Measurements from ENCODE around the gene HIRIP3. TPM values are rescaled to one million over a fixed set of nuclear protein-coding genes. Genes with fewer than 3 reads are reported as not detected.
"Not testable (repeated sequence)": the region's sequence is repeated elsewhere in the genome, so short reads cannot be mapped to it uniquely, and the experiment has no call there.

Gene HIRIP3
- total RNA-seq, 2 donors from 2014 or later = 12.1 to 14.2 TPM

DNA sequence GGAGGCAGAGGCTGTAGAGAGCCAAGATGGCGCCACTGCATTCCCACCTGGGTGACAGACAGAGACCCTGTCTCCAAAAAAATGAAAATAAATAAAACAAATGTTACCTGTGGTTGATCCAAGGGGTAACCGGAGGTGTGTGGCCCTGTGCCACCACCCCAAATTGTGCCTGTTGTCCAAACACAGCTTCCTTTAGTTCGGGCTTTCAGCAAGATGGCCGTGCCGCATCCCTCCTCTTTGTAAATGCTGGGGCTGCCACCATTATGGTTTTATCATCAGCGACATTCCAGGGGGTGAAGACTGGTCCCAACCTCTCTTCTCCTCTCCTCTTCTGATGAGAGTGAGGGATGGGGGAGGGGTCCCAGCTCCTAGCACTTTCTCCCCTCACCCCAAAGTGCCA, 27.5 kb upstream of the HIRIP3 start, which contains the start of gene C16orf92:
Gene C16orf92 (plus strand): TSS at position 312 of the 400 bp plus-strand sequence. CDS start 143 bp downstream, outside the sequence.
- intact Hi-C loops (cut with DNase I) = loop anchor here in 1 of 2 donors (5.0 kb wide), 1 partner anchor 326 kb away; no protein-coding TSS in a partner anchor
- no peak for DNase-seq (ENCODE audit: low spot score)

DNA sequence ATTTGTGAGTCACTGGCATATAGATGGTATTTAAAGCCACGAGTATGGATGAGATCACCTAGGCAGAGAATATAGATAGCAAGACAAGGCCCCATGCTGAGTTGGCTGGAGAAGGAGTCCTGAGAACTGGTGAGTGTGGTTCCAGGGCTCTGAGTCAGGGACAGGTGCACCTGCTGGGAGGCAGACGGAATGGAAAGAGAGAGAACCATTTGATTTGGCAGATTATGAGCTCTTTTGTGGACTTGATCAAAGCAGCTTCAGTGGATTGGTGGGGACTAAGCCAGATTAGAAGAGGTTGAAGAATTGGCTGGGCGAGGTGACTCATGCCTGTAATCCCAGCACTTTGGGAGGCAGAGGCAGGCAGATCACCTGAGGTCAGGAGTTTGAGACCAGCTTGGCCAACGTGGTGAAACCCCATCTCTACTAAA, 23.3 kb upstream of the HIRIP3 start:
- intact Hi-C loops (cut with DNase I) = loop anchor here in 1 of 2 donors (5.0 kb wide), 1 partner anchor 321 kb away; no protein-coding TSS in a partner anchor
- DNase-seq (ENCODE audit: low spot score) = no peak

DNA sequence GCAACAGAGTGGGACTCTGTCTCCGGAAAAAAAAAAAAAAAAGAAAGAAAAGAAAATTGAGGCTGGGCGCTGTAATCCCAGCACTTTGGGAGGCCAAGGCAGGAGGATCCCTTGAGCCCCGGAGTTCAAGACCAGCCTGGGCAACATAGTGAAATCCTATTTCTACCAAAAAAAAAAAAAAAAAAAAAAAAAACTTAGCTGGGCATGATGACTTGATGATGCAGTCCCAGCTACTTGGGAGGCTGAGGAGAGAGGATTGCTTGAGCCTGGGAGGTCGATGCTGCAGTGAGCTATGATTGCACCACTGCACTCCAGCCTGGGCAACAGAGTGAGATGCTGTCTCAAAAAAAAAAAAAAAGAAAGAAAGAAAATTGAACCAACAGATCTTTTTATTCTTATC, 22.5 kb upstream of the HIRIP3 start:
- intact Hi-C loops (cut with DNase I) = loop anchor here in 1 of 2 donors (5.0 kb wide), 1 partner anchor 321 kb away; no protein-coding TSS in a partner anchor
- not testable (repeated sequence) for DNase-seq (ENCODE audit: low spot score)

DNA sequence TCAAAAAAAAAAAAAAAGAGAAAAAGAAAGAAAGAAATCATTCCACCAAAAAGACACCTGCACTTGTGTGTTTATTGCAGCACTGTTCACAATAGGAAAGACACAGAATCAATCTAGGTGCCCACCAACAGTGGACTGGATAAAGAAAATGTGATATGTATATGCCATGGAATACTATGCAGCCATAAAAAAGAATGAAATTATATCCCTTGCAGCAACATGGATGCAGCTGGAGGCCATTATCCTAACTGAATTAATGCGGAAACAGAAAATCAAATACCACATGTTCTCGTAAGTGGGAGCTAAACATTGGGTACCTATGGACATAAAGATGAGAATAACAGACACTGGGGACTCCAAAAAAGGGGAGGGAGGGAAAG, 21.9 kb upstream of the HIRIP3 start:
- intact Hi-C loops (cut with DNase I) = loop anchor here in 1 of 2 donors (5.0 kb wide), 1 partner anchor 320 kb away; no protein-coding TSS in a partner anchor
- DNase-seq (ENCODE audit: low spot score) = no peak

DNA sequence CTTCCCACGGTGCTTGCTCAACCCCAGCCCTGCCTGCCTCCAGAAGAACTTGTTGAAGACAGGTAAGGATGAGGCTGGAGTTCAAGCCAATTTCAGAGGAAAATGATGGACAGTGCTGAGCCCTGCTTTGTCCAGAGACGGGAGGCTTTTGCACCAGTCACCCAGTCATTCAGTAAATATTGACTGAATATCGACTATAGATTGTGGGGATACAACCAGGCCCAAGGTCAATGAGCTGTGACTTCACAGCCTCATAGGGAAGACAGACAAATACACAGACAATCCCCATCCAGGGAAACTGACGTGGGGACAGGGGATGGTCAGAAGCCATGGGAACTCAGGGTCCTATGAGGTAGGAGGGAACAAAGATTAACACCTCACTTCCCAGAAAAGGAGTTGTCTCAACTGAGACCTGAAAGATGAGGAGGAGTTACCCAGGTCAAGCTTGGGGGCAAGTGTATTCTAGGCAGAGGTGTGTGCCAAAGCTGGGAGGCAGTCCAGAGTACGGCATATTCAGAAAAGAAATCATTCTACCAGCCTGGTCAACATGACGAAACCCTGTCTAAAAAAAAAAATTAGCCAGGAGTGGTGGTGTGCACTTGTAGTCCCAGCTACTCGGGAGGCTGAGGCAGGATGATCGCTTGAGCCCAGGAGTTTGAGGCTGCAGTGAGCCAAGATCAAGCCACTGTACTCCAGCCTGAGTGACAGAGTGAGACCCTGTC, 21.3 kb upstream of the HIRIP3 start:
- no peak for DNase-seq (ENCODE audit: low spot score)
- intact Hi-C loops (cut with DNase I) = loop anchor here in 1 of 2 donors (5.0 kb wide), 1 partner anchor 319 kb away; no protein-coding TSS in a partner anchor

DNA sequence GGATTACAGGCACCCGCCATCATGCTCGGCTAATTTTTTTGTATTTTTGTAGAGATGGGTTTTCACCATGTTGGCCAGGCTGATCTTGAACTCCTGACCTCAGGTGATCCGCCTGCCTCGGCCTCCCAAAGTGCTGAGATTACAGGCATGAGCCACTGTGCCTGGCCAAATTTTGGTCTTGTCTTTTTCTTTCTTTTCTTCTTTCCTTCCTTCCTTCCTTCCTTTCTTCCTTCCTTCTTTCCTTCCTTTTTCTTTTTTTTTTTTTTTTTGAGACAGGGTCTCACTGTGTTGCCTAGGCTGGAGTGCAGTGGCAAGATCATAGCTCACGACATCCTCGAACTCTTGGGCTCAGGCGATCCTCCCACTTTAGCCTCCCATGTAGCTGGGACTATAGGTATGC, 20.0 kb upstream of the HIRIP3 start:
- DNase-seq (ENCODE audit: low spot score) = not testable (repeated sequence)
- intact Hi-C loops (cut with DNase I) = loop anchor here in 1 of 2 donors (5.0 kb wide), 1 partner anchor 318 kb away; no protein-coding TSS in a partner anchor

DNA sequence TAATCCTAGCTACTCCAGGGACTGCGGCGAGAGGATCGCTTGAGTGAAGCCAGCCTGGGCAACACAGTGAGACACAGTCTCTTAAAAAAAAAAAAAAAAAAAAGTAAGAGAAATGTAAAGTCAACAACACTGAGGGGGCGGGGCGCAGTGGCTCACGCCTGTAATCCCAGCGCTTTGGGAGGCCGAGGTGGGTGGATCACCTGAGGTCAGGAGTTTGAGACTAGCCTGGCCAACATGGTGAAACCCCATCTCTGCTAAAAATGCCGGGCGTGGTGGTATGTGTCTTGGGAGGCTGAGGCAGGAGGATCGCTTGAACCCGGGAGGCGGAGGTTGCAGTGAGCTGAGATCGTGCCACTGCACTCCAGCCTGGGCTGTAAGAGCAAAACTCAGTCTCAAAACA, 17.2 kb upstream of the HIRIP3 start:
- intact Hi-C loops (cut with DNase I); DNase-seq (ENCODE audit: low spot score): not testable (repeated sequence)

DNA sequence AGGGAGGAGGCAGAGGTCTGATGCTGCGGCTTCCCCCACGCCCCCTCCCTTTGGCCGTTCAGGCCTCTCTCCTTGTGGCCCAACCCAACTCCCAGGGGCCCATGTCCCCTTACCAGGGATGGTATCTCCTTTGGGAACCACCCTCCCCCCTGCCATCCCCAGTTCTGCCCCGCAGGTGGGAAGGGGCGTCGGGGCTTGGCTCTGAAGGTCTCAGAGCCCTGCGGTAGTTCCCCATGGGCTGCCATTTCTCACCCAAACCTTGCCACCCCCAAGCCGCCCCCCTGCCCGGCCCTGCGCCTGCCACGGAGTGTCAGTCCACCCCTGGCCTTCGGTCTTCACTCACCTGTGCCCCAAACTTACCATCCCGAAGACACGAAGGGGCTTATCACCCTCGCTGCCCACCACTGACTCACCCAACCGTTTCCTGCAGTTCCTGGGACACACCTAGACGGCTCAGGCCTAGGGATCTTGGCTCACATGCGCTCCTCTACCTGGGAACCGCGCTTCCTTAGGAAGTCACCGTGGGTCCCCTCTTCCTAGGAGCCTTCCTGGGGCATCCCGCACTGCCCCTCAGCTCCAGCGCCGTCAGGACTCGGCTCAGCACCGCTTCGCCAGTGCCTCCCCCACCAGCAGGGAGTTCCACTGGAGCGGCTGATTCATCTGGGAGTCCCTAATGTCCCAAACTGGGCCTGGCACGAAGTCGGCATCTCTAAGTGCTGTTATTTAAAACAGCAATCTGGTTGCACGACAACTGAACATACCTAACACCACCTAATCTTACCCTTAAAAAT, 16.5 kb upstream of the HIRIP3 start:
- DNase-seq (ENCODE audit: low spot score) = no peak
- intact Hi-C loops (cut with DNase I) = no loop called here

DNA sequence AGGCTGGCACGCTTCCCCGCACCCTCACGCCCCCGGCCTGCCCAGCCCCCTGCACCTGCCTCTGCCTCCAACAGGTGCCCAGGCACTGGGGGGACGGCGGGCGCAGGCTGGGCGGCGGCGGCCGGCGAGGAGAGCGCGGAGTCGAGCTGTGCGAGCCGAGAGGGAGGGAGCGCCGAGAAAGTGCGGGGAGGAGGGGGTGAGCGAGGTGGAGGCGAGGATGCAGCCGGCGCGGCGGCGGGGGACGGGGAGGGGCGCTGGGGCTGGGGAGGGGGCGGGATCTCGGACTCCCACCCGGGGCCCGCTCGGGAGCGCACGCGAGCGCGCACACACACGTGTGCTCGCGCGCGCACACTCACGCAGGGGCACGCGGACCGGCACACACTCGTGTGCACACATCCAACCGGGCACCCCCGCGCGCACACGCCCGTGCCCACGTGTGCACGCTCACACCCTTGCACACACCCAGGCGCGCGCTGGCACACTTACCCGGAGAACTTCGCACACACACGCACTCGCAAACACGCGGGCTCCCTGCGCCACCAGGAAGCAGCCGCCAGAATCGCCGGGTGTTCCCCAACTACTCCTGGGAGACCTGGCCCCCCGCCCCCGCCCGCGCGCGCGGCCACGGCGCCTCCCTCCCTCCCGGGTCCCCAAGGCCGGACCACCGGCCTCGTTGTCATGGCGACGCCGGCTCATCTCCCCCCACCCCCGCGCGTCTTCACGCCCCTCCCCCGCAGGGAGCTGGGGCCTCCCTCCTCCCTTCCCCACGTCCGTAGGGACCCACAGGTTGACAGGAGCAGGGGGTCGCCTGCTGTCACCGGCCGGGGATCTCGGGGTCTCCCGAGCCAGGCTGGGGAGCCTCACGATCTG, 15.7 kb upstream of the HIRIP3 start, which contains the start of gene DOC2A:
Gene DOC2A (minus strand): TSS at position 184 of the 870 bp plus-strand sequence. CDS start 805 bp downstream, outside the sequence.
- no peak for DNase-seq (ENCODE audit: low spot score)
- intact Hi-C loops (cut with DNase I) = no loop called here

DNA sequence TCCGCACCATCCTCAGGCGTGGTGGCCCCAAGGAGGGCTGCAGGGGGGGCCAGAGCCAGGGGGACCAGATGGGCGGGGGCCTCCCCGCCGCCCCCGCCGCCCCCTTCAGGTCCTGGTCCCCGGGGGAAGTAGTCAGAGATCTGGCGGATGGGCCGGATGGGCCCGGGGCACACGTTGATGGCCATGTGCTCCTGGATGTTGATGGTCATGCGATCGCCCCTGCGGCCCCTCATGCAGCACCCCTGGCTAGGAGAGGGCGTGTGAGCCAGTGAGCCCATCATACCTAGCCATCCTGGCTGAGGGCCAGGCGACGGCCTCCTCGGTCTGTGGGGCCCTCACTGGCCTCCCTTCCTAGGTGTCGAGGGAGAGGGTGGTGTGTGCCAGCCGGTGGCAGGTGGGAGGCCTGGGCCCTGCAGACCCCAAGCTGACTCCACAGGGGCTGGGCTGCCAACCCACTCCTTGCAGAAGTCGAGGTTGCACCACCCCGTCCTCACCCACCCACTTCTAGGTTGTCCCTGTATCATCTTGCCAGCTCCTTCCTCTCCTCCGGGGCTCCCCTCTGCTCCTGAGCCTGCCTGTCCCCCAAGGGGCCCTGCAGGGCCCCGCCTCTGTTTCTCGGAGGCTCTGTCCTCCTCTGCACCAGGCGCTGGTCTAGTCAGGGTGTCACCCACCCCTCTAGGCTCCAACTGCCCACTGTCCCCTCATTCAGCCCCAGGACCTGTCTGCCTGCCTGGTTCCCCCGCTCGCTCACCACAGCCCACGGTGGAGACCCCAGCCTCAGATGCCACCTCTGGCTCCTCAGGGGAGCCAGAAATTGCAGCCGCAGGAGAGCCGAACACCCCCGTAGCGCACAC, 14.8 kb upstream of the HIRIP3 start:
- no peak for DNase-seq (ENCODE audit: low spot score)
- intact Hi-C loops (cut with DNase I) = no loop called here

DNA sequence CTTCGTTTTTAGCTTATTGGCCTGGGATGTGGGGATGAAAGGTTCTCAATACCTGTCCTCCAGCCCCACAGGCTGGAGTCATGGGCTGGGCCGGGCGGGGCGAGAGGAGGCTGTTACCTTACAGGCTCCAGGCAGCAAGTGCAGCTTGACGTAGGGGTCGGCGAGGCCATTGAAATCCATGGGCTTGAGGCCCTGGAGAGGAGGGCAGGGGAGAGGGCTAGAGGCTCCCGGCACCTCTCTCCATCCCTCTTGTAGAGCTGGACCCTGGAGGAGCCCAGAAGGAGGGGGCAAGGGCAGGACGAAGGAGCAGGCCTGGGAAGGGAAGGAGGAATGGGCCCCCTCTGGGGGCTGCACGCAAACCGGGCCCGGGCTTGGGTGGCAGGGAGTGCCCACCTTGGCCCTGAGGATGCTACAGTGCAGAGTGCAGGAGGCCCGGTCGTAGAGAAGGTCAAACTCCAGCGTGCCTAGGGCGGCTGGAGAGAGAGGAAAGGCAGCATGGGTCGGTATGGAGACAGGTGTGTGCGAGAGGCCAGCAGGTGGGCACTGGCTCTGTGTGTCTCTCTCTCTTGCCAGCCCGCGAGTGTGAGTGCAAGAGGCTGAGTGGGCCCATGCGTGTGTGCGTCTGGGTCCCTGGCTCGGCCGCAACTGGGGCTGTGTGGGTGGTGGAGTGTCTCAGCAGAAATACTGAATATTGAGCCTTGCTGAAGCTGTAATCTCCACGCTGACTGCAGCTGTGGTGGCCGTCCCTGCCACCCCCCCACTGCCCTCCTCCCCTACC, 13.9 kb upstream of the HIRIP3 start:
- intact Hi-C loops (cut with DNase I) = no loop called here
- no peak for DNase-seq (ENCODE audit: low spot score)

DNA sequence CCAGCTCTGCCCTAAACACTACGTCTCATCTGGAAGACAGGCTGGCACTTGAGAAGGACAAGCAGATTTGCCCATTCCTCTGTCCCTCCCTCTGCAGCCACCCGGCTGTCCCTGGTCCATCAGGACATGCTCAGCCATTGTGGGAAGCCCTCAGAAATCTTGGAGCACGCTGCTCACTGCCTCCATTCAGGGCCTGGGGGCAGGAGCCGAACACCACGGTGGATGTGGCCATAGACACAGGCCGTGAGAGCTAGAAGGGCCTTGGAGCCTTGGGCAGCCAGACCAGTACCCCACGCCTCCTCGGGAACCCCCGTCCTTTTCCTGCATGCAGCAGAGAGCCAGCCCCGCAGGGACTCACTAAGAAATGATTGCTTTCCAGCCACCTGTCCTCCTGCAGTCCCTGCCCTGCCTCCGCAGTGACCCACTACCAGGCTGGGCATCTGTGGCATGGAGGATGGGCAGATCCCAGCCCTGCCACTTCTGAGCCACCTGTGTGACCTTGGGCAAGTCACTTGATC, 12.0 kb upstream of the HIRIP3 start:
- intact Hi-C loops (cut with DNase I) = no loop called here
- no peak for DNase-seq (ENCODE audit: low spot score)

DNA sequence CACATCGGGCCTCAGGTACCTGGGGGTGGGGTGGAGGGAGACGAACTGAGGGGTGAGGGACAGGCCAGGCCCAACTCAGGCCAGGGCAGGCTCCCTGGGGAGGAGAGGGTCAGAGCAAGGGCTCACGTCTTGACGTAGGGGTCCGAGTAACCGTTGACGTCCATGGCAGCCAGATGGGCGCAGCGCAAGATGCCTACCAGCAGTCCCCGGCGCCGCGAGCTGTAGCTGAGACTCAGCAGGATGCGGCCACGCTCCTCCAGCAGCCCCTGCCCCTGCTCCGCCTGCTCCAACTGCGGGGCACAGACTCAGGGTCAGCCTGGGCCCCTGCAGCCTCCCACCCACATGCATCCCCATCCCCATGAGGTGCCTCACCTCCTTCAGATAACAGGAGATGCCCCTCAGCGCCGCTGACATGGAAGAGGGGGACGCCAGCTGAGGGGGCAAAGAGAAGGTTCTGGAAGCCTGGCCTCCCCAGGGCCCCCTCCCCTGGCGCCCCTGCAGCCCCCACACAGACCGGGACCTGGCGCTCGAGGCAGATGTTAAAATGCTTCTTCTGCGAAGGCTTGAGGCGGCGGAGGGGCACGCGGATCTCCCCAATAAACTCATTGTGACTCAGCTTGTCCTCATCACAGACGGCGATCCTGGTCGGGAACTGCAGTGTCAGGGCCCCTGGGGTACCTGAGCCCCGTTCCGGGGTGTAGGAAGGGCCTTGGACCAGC, 11.4 kb upstream of the HIRIP3 start:
- intact Hi-C loops (cut with DNase I) = no loop called here

DNA sequence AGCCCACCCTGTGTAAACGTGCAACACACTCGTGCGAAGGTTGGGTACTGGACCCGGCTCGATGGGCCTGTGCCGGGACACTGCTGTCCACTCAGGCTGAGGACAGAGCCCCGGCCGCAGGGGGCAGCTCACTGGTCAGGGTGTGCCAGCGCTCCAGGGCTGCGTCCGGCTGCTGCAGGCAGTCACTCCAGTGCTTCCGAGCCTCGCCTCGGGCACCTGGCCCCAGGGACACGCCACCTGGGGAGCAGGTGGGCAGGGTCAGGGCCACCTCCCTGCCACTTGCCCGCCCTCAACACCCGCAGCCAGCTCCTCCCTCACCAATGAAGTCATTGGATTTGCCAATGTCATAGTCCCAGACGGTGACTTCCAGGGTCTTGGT, 10.7 kb upstream of the HIRIP3 start:
- no peak for DNase-seq (ENCODE audit: low spot score)
- intact Hi-C loops (cut with DNase I) = no loop called here

More for the DNA sequence above, 11.4 kb upstream of the HIRIP3 start:
- no peak for DNase-seq (ENCODE audit: low spot score)

DNA sequence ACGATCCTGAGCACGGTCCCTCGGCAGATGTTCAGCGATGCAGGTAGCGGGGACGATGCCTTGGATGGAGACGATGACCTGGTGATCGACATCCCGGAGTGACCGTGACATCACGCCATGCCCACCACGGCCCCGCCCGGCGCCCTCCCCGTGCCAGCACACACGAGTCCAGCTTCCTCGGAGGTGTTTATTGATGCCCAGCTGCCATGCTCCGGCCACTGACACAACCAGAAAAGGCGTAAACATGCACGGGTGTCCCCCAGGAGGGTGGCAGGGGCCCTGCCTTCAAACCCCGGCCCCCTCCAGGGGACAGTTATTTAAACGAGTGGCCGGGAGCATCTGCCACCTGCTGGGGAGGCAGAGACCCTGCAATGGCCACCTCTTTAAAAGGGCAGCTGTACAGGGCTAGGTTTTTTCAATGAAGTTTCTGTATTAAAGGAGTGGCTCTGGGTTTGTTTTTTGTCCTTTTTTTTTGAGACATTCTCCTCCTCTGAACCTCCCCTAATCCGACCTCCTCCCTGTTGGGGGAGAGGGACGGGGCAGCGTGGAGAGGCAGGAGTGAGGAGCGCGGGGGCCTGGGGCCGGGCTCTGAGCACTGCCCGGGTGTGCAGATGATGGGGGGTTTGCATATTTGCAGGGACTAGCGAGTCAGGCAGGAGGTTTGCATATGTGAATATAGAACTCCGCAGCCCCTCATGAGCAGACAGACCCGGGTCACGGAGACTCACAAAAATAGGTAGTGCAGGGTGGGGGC, 10.1 kb upstream of the HIRIP3 start:
- DNase-seq (ENCODE audit: low spot score) = no peak
- intact Hi-C loops (cut with DNase I) = no loop called here

DNA sequence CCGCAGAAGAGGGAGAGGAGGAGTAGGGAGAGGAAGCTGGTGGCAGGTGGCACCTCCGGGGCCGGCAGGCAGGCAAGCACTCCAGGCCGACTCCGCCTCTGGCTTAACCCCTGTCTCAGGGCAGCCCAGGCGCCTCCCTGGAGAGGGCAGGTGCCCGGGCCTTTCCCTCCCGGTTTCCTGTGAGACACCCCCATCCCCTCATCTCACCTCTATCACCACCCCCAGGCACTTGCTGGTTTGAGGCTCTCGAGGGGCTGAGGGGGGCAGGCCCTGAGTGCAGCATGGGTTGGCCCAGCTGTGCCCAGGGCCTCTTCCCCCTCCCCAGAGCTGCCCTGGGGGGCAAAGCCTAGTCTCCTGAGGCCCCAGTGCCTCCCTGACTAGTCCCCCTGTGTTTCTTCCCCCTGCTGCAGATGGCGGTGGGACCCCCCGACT, 9.4 kb upstream of the HIRIP3 start:
- DNase-seq (ENCODE audit: low spot score) = no peak

More for the DNA sequence above, 9.4 kb upstream of the HIRIP3 start:
- intact Hi-C loops (cut with DNase I) = loop anchor here in 1 of 2 donors (5.0 kb wide), 1 partner anchor 183 kb away; the partner anchor contains the start of gene MVP

All from posterior vena cava (tissue), 2 donors.